HepG2 (cell line): ENCODE results near the gene CLASP1. TPM values are rescaled to one million over a fixed set of nuclear protein-coding genes. Genes with fewer than 3 reads are reported as not detected.

Experiments
- ATAC-seq: fragments of 200-7000 bp; cut with Tn5 transposase; 3 replicates; pipeline ENCODE4 v1.9.1; 2020; ENCODE audit warnings: mild to moderate bottlenecking, moderate library complexity
- BruUV-seq: library from RNA; stranded (reverse); fragments of 400-500 nt; replicated peaks from 2 replicates; lab custom pipeline; 2021; lab: Mats Ljungman, UMichigan
- CTCF ChIA-PET: fragments of 300-600 bp; formaldehyde crosslinking; extraction: SDS; loops from one replicate; lab custom pipeline; 2021; ENCODE audit warnings: low total read pairs, inconsistent platforms, low intra/inter-chr PET ratio; lab: Yijun Ruan, JAX
- POLR2A ChIA-PET: fragments of 350-600 bp; sonication (Branson Sonifier 250); formaldehyde crosslinking; loops from one replicate; lab custom pipeline; 2020; ENCODE audit warnings: antibody characterized with exemption, inconsistent platforms; lab: Yijun Ruan, JAX
- DNase-seq: peaks from one replicate; pipeline ENCODE4 v3.0.0-alpha.2; 2015; ENCODE audit warnings: low spot score
- FAIRE-seq: peaks from 3 replicates; lab custom pipeline; 2011; peaks lifted over from hg19 to GRCh38; lab: Jason Lieb, UNC
- H2AFZ ChIP-seq: one replicate; pipeline ENCODE4 v1.6.1; 2011; ENCODE audit warnings: low read length, inconsistent platforms
- H3K27ac ChIP-seq: fragments of 300-600 bp; 3 replicates; pipeline ENCODE4 v1.8.0; 2011; ENCODE audit warnings: mixed run types, mild to moderate bottlenecking, mixed read lengths, low read length, inconsistent platforms; ENCODE audit not compliant: insufficient read depth; ENCODE audit errors: extremely low read length
- H3K27me3 ChIP-seq, 2 experiments: fragments of 200-600 bp in 1 of 2; 2 replicates in 1 of 2; 3 replicates in 1 of 2; pipeline versions ENCODE4 v1.6.0 to v1.8.0; 2011; ENCODE audit warnings: low read length in 2 of 2, mild to moderate bottlenecking in 2 of 2, moderate library complexity in 2 of 2, inconsistent platforms in 1 of 2; ENCODE audit not compliant: insufficient read depth in 2 of 2, control insufficient read depth in 1 of 2
- H3K36me3 ChIP-seq, 2 experiments: fragments of 200-600 bp in 1 of 2; replicated peaks in 1 of 2; 2 replicates in 1 of 2; 3 replicates in 1 of 2; pipeline versions ENCODE4 v1.5.1 to v1.8.0; 2011; ENCODE audit warnings: low read length in 2 of 2, inconsistent platforms in 1 of 2; ENCODE audit not compliant: insufficient read depth in 2 of 2, control insufficient read depth in 1 of 2
- H3K4me1 ChIP-seq: 2 replicates; pipeline ENCODE4 v1.5.1; 2012; ENCODE audit warnings: low read length, inconsistent platforms; ENCODE audit not compliant: insufficient read depth
- H3K4me2 ChIP-seq: 2 replicates; pipeline ENCODE4 v1.6.0; 2011; ENCODE audit warnings: low read depth, low read length, inconsistent platforms
- H3K4me3 ChIP-seq, 3 experiments: fragments of 200-600 bp in 1 of 3; sonication (generic), shearing (Covaris generic) in 1 of 3; replicated peaks in 1 of 3; 2 replicates each; pipeline ENCODE4 v1.5.1; 2011 to 2016; ENCODE audit warnings: low read length in 3 of 3, inconsistent platforms in 2 of 3, low read depth in 2 of 3, mild to moderate bottlenecking in 2 of 3, control low read depth in 1 of 3, mixed read lengths in 1 of 3; ENCODE audit not compliant: insufficient read depth in 1 of 3
- H3K79me2 ChIP-seq: one replicate; pipeline ENCODE4 v1.6.1; 2011; ENCODE audit warnings: low read length, inconsistent platforms; ENCODE audit not compliant: insufficient read depth
- H3K9ac ChIP-seq: 2 replicates; pipeline ENCODE4 v1.6.0; 2011; ENCODE audit warnings: mild to moderate bottlenecking, low read depth, low read length, inconsistent platforms; ENCODE audit not compliant: insufficient read depth
- H3K9me3 ChIP-seq: 2 replicates; pipeline ENCODE4 v1.5.1; 2012; ENCODE audit warnings: mild to moderate bottlenecking, low read length
- H4K20me1 ChIP-seq: 2 replicates; pipeline ENCODE4 v1.6.0; 2011; ENCODE audit warnings: inconsistent platforms, mild to moderate bottlenecking, low read length, moderate library complexity; ENCODE audit not compliant: insufficient read depth
- DNMT1 ChIP-seq: sonication (generic); formaldehyde crosslinking; IDR thresholded peaks from 2 replicates; pipeline ENCODE4 v1.5.1; 2020; ENCODE audit warnings: mild to moderate bottlenecking, missing genetic modification reagents
- GTF2F1 ChIP-seq: fragments of 150-350 bp; IDR thresholded peaks from 2 replicates; pipeline ENCODE4 v1.6.1; 2014; ENCODE audit warnings: low read length
- RBM39 ChIP-seq: fragments of 200-400 bp; formaldehyde crosslinking; IDR thresholded peaks from one replicate; pipeline ENCODE4 v1.6.1; 2018; ENCODE audit warnings: antibody characterized with exemption, mild to moderate bottlenecking, low read depth, low read length; ENCODE audit not compliant: poor library complexity, severe bottlenecking
- ZNF101 ChIP-seq: sonication (generic); formaldehyde crosslinking; IDR thresholded peaks from 2 replicates; pipeline ENCODE4 v1.4.0; 2020; ENCODE audit warnings: mild to moderate bottlenecking, low read depth, missing genetic modification reagents, borderline replicate concordance
- ZNF44 ChIP-seq: sonication (generic); formaldehyde crosslinking; IDR thresholded peaks from 2 replicates; pipeline ENCODE4 v1.5.1; 2020; ENCODE audit warnings: mild to moderate bottlenecking, missing genetic modification reagents
- WGBS: methylation state at CpG from one replicate; pipeline ENCODE4 v1.1.6; 2017; ENCODE audit warnings: low lambda C conversion rate; 5-methylcytosine and 5-hydroxymethylcytosine counted together
- in situ Hi-C: cut with HindIII; loops from 2 replicates; pipeline ENCODE4 v1.10.0; 2017; ENCODE audit warnings: low pct_unique_long_range_greater_than_20kb; ENCODE audit not compliant: extremely low pct_ligation_motif_present
- intact Hi-C: fragments of 100-400 bp; cut with micrococcal nuclease; formaldehyde crosslinking; loops from one replicate; pipeline ENCODE4 v1.10.0; 2022; ENCODE audit not compliant: unreplicated experiment
- polyA plus RNA-seq, 8 experiments: library from polyadenylated mRNA; depleted of rRNA in 3 of 8; stranded (reverse) in 7 of 8; unstranded in 1 of 8; fragments of >200 nt; fragmentation: Illumina TruSeq in 4 of 8; extraction: Trizol in 4 of 8; gene quantifications; 2 replicates each; pipeline versions ENCODE4 v1.2.1 to v1.2.3, GENCODE V29; 2011 to 2016; ENCODE audit warnings: low read depth in 4 of 8, missing spikeins in 1 of 8, mixed read lengths in 1 of 8; ENCODE audit not compliant: insufficient read depth in 1 of 8
- total RNA-seq, 5 experiments: library from RNA; depleted of rRNA; stranded (reverse); fragments of >200 nt; fragmentation: Illumina TruSeq; extraction: Trizol; gene quantifications; 2 replicates each; pipeline ENCODE4 v1.2.3, GENCODE V29; 2016; ENCODE audit warnings: low read depth in 1 of 5
- TF ChIP-seq, protein P1 (sequence below): sonication (generic); formaldehyde crosslinking; IDR thresholded peaks from 2 replicates; pipeline ENCODE4 v1.4.0; 2020; ENCODE audit warnings: low read depth, mild to moderate bottlenecking, missing genetic modification reagents
- TF ChIP-seq, protein P2 (sequence below), 2 experiments: sonication (generic) in 1 of 2; formaldehyde crosslinking in 1 of 2; IDR thresholded peaks; 2 replicates each; pipeline versions ENCODE4 v1.4.0 to v1.6.1; 2018 to 2020; ENCODE audit warnings: missing genetic modification reagents in 2 of 2, borderline replicate concordance in 1 of 2, low read depth in 1 of 2, mild to moderate bottlenecking in 1 of 2, missing biosample characterization in 1 of 2
- TF ChIP-seq, protein P3 (sequence below): sonication (generic); formaldehyde crosslinking; IDR thresholded peaks from 2 replicates; pipeline ENCODE4 v1.4.0; 2020; ENCODE audit warnings: mild to moderate bottlenecking, missing genetic modification reagents
- TF ChIP-seq, protein P4 (sequence below): sonication (generic); formaldehyde crosslinking; IDR thresholded peaks from 2 replicates; pipeline ENCODE4 v1.4.0; 2020; ENCODE audit warnings: missing genetic modification reagents
- TF ChIP-seq, protein P5 (sequence below): sonication (generic); formaldehyde crosslinking; IDR thresholded peaks from 2 replicates; pipeline ENCODE4 v1.5.1; 2020; ENCODE audit warnings: missing genetic modification reagents, mild to moderate bottlenecking, borderline replicate concordance

CLASP1 gene
- total and polyA plus RNA-seq, 2 of the 13 experiments (the other 11 are each of a cell fraction or from before 2014, with no cell fraction given) = 11.7 to 47.9 TPM

DNA sequence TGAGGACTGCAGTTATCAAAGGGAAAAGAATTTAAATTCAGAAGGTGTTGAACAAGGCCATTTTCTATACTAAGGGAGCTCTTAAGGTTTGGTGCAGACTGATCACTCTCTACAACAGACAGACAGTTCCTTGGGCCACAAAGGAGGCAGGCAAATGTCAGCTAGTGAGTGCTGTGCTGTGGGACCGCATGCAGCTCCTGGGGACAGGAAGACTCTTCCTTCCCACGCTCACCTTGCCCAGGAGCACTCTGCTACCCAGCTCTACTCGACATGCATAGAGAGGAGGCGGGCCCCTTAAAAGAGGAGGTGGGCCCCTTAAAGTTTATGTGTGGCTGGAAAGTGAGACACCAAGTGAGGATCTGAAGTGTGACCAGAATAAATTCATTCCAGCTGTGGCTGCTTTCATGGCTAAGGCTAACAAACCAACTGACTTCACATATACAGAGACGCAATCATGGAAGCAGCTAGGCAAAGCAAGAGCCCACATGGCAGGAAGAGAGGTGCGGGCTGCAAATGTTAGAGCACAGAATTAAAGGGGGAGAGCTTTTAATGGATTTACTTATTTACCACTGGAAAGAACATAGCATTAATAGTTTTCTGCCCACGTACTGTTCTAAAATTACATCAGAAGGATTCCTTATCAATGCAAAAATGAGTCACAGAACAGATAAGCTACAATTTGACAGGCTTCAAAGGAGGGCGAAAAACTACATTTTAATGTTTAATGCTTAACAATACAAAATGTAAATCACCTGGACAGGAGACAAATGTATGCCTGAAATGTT is 220.0 kb downstream of the CLASP1 start:
- whole genome bisulfite sequencing = over 99% methylated on average over 8 of the region's 8 CpGs
- intact Hi-C loops = no loop called here

More for the DNA sequence above, 220.0 kb downstream of the CLASP1 start:
- no peak for FAIRE-seq
- H3K9me3 ChIP-seq = no peaks in the 10 kb centered on the region
- peaks cover 13 to 44% of the 10 kb centered on the region in 2 experiments for H3K36me3 ChIP-seq
- no TSS peak for BruUV-seq
- no peak for DNase-seq
- ChIA-PET POLR2A (no interaction called here), CTCF (no interaction called here)
- H3K27me3 ChIP-seq = no peaks in the 10 kb centered on the region
- H3K27ac ChIP-seq = no peak overlapping the region
- H3K79me2 ChIP-seq = no peaks in the 10 kb centered on the region
- H3K4me3 ChIP-seq = no peak overlapping the region
- no peak for TF ChIP-seq ZNF101 (CRISPR knock-in tag)
- no peak for TF ChIP-seq GTF2F1
- TF ChIP-seq, protein P1, sequence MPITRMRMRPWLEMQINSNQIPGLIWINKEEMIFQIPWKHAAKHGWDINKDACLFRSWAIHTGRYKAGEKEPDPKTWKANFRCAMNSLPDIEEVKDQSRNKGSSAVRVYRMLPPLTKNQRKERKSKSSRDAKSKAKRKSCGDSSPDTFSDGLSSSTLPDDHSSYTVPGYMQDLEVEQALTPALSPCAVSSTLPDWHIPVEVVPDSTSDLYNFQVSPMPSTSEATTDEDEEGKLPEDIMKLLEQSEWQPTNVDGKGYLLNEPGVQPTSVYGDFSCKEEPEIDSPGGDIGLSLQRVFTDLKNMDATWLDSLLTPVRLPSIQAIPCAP (CRISPR knock-in tag) = no peak
- TF ChIP-seq, protein P2, sequence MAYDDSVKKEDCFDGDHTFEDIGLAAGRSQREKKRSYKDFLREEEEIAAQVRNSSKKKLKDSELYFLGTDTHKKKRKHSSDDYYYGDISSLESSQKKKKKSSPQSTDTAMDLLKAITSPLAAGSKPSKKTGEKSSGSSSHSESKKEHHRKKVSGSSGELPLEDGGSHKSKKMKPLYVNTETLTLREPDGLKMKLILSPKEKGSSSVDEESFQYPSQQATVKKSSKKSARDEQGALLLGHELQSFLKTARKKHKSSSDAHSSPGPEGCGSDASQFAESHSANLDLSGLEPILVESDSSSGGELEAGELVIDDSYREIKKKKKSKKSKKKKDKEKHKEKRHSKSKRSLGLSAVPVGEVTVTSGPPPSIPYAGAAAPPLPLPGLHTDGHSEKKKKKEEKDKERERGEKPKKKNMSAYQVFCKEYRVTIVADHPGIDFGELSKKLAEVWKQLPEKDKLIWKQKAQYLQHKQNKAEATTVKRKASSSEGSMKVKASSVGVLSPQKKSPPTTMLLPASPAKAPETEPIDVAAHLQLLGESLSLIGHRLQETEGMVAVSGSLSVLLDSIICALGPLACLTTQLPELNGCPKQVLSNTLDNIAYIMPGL (CRISPR knock-in tag; IDR thresholded peaks at IDR 0.05; ENCODE audit: borderline replicate concordance in 1 of 2, low read depth in 1 of 2) = no peak
- no peak for TF ChIP-seq RBM39
- TF ChIP-seq ZNF44 (CRISPR knock-in tag) = no peak
- TF ChIP-seq, protein P3, sequence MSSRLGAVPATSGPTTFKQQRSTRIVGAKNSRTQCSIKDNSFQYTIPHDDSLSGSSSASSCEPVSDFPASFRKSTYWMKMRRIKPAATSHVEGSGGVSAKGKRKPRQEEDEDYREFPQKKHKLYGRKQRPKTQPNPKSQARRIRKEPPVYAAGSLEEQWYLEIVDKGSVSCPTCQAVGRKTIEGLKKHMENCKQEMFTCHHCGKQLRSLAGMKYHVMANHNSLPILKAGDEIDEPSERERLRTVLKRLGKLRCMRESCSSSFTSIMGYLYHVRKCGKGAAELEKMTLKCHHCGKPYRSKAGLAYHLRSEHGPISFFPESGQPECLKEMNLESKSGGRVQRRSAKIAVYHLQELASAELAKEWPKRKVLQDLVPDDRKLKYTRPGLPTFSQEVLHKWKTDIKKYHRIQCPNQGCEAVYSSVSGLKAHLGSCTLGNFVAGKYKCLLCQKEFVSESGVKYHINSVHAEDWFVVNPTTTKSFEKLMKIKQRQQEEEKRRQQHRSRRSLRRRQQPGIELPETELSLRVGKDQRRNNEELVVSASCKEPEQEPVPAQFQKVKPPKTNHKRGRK = no peak
- TF ChIP-seq, protein P4, sequence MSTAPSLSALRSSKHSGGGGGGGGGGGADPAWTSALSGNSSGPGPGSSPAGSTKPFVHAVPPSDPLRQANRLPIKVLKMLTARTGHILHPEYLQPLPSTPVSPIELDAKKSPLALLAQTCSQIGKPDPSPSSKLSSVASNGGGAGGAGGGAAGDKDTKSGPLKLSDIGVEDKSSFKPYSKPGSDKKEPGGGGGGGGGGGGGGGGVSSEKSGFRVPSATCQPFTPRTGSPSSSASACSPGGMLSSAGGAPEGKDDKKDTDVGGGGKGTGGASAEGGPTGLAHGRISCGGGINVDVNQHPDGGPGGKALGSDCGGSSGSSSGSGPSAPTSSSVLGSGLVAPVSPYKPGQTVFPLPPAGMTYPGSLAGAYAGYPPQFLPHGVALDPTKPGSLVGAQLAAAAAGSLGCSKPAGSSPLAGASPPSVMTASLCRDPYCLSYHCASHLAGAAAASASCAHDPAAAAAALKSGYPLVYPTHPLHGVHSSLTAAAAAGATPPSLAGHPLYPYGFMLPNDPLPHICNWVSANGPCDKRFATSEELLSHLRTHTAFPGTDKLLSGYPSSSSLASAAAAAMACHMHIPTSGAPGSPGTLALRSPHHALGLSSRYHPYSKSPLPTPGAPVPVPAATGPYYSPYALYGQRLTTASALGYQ (CRISPR knock-in tag) = no peak
- TF ChIP-seq DNMT1 = no peak
- TF ChIP-seq, protein P5, sequence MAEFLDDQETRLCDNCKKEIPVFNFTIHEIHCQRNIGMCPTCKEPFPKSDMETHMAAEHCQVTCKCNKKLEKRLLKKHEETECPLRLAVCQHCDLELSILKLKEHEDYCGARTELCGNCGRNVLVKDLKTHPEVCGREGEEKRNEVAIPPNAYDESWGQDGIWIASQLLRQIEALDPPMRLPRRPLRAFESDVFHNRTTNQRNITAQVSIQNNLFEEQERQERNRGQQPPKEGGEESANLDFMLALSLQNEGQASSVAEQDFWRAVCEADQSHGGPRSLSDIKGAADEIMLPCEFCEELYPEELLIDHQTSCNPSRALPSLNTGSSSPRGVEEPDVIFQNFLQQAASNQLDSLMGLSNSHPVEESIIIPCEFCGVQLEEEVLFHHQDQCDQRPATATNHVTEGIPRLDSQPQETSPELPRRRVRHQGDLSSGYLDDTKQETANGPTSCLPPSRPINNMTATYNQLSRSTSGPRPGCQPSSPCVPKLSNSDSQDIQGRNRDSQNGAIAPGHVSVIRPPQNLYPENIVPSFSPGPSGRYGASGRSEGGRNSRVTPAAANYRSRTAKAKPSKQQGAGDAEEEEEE (CRISPR knock-in tag) = no peak
- TF ChIP-seq, all 625 proteins: peak for 0
- Histone ChIP-seq H4K20me1 (no peaks in the 10 kb centered on the region), H3K9ac (no peak overlapping the region), H2AFZ (no peak overlapping the region), H3K4me1 (no peaks in the 10 kb centered on the region), H3K4me2 (no peak overlapping the region)
- in situ Hi-C loops = no loop called here
- ATAC-seq = peak; percentile 31; the same call in 2 of the 3 replicates
